IMR-90 (cell line): ENCODE data around the gene ZNF732.

Experiments used
- BHLHE40 ChIP-seq: fragments of 150-350 bp; IDR thresholded peaks from 2 replicates; pipeline ENCODE4 v1.6.1; 2016; ENCODE audit warnings: mild to moderate bottlenecking, low read depth, low read length
- CHD1 ChIP-seq: IDR thresholded peaks from 2 replicates; pipeline ENCODE4 v1.6.1; 2012; ENCODE audit warnings: low read depth, low read length, improper control_type of control experiment
- CTCF ChIP-seq: conservative IDR thresholded peaks from 2 replicates; pipeline ENCODE4 v1.5.1; 2012; ENCODE audit warnings: mild to moderate bottlenecking, low read depth, low read length, improper control_type of control experiment
- ELK1 ChIP-seq: fragments of 150-350 bp; IDR thresholded peaks from 2 replicates; pipeline ENCODE4 v1.6.1; 2016; ENCODE audit warnings: low read depth, mild to moderate bottlenecking, low read length, moderate library complexity, borderline replicate concordance
- MAFK ChIP-seq: IDR thresholded peaks from 2 replicates; pipeline ENCODE4 v1.6.1; 2012; ENCODE audit warnings: low read depth, low read length, improper control_type of control experiment
- MAZ ChIP-seq: IDR thresholded peaks from 2 replicates; pipeline ENCODE4 v1.6.1; 2012; ENCODE audit warnings: low read depth, mild to moderate bottlenecking, low read length, improper control_type of control experiment, moderate library complexity, borderline replicate concordance

GRCh38 chr4:328729-329128, 23.5 kb upstream of the ZNF732 start:
- TF ChIP-seq CTCF: no peak
- TF ChIP-seq BHLHE40: no peak
- no peak for TF ChIP-seq MAZ
- TF ChIP-seq CHD1: no peak
- no peak for TF ChIP-seq ELK1
- no peak for TF ChIP-seq MAFK
